GM10248 (cell line): ENCODE data around the gene PHLDB1.
A peak's percentile ranks its signal among the peaks of the same experiment; 100 is the strongest.

ENCODE experiments used
- CTCF ChIA-PET: fragments of 300-600 bp; sonication (Branson Sonifier 250); formaldehyde crosslinking; extraction: SDS; loops from one replicate; lab custom pipeline; 2021; ENCODE audit warnings: antibody characterized with exemption; lab: Yijun Ruan, JAX
- POLR2A ChIA-PET: fragments of 350-650 bp; sonication (Branson Sonifier 250); formaldehyde crosslinking; extraction: SDS; loops from one replicate; lab custom pipeline; 2020; ENCODE audit warnings: antibody characterized with exemption; lab: Yijun Ruan, JAX
- DNase-seq: peaks from one replicate; pipeline ENCODE4 v3.0.0; 2012; ENCODE audit errors: extremely low spot score
- TF ChIP-seq, protein P1 (sequence below): IDR thresholded peaks from 2 replicates; pipeline ENCODE4 v1.5.1; 2012; ENCODE audit warnings: mild to moderate bottlenecking, low read depth; ENCODE audit errors: extremely low read depth, missing control alignments, control extremely low read depth

PHLDB1 gene

DNA sequence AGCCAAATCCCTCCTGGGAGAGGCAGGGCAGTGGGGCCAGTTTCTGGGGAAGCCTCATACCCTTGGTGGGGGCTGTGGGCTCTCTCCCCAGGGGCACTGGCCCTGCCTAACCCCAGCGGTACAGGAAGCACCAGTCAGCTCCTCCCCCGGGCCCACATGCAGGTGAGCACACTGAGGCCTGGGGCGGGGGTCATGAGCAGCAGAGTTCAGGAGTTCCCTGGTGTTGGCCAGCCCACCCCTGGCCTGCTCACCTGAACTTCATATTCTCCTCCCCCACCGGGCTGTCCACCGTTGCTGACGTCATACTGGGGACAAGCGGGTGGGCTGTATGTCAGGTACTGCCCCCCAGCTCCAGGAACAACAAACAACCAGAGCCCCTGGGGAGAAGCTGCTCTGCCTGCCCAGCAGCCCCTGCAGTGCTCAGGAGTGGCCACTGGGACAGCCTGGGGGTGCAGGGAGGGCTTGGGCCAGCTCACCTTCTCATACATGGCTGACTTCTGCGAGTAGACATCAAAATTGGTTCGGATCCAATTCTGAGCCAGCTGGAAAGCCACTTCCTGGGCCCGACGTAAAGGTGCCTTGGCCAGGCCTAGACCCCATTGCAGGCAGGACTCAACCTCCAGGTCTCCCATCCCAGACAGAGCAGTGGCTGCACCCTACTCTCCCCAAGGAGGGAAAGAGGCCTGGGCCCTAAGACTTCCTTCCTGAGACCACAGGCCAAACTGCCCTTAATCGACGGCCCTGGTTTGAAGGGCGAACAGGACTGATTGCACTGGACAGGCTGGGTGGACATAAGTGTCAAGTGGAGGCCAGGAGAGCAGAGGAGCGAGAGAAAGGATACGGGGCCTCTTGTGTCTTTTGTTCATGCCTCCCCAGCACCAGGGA lies 51.3 kb downstream of the PHLDB1 start:
- TF ChIP-seq, protein P1, sequence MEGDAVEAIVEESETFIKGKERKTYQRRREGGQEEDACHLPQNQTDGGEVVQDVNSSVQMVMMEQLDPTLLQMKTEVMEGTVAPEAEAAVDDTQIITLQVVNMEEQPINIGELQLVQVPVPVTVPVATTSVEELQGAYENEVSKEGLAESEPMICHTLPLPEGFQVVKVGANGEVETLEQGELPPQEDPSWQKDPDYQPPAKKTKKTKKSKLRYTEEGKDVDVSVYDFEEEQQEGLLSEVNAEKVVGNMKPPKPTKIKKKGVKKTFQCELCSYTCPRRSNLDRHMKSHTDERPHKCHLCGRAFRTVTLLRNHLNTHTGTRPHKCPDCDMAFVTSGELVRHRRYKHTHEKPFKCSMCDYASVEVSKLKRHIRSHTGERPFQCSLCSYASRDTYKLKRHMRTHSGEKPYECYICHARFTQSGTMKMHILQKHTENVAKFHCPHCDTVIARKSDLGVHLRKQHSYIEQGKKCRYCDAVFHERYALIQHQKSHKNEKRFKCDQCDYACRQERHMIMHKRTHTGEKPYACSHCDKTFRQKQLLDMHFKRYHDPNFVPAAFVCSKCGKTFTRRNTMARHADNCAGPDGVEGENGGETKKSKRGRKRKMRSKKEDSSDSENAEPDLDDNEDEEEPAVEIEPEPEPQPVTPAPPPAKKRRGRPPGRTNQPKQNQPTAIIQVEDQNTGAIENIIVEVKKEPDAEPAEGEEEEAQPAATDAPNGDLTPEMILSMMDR: no peak
- DNase-seq: no peak
- ChIA-PET POLR2A (no interaction called here), CTCF (interaction anchor here (0.6 to 5.4 kb wide), 18 partner anchors 10 to 515 kb away, joined by 3 to 34 read pairs (median 4); no protein-coding TSS in a partner anchor)

DNA sequence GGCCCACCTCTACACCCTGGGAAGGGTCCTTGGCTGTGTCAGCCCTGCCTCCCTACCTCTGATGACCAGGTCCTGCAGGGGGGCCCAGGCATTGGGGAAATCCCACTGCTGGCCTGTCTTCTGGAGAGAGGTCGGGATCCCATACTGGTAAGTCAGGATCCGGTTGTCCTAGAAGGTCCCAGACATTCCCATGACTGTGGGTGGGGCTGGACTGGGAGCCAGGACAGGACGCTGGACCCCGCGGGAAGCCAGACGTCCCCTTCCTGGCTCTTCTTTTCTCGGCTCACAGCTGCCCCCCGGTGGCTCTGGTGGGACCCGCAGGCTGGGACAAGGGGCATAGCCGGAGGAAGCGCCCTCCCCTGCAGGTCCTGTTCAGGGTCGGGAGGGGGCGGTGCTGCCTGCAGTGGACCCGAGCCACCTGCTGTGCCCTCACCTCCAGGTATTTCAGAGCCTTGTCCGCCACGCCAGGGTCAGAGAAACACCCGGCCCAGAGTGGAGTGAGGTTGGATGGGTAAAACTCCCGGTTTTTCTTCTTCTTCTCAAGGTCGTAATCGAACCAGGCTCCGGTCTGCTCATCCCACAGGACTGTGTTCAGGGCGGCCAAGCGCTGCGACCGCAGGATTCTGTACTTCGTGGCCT lies 52.0 kb downstream of the PHLDB1 start:
- ChIA-PET POLR2A (no interaction called here), CTCF (interaction anchor here (0.6 to 5.4 kb wide), 14 partner anchors 9 to 304 kb away, joined by 3 to 34 read pairs (median 4); no protein-coding TSS in a partner anchor)
- TF ChIP-seq, protein P1: peak; percentile 88
- peak; percentile 94 for DNase-seq

DNA sequence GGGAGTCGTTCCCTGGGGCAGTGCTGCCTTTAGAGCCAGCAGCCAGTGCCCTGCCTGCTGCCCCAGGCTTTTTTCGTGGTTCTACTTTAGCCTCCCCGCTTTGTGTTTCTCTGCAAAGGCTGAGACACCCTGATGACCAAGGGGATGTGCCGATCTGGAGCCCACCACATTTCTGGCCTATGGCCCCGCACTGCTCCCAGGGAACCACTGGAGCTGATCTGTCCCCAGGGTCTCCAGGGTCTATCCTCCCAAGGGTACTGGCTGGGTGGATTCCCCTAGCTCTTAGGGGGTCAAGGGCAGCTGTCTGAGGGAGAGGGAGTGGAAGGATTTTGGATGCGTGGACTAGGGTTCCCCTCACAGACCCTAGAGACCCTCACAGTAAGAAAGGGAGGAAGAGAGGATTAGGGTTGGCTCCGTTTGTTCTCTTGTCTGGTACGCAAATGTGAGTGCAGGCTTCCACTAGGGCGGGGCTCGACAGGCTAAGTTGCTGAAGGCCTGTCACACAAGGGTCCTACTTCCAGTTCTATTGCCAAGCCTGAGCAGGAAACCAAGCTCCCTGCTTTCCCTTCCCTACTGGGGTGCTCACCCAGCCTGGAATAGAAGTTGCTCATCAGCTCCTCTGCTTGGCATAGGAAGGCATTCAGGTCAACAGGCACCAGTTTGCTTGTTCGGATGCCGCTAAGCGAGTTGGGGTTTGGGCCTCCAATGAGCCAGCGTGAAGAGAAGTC lies 52.7 kb downstream of the PHLDB1 start:
- TF ChIP-seq, protein P1: no peak
- CTCF ChIA-PET: interaction anchor here (0.6 to 5.4 kb wide), 20 partner anchors 9 to 337 kb away, joined by 3 to 34 read pairs (median 4); partner anchors contain the start of gene CENATAC
- POLR2A ChIA-PET: interaction anchor here (0.6 kb wide), 1 partner anchor 727 kb away, joined by 4 read pairs; no protein-coding TSS in a partner anchor
- DNase-seq: no peak

DNA sequence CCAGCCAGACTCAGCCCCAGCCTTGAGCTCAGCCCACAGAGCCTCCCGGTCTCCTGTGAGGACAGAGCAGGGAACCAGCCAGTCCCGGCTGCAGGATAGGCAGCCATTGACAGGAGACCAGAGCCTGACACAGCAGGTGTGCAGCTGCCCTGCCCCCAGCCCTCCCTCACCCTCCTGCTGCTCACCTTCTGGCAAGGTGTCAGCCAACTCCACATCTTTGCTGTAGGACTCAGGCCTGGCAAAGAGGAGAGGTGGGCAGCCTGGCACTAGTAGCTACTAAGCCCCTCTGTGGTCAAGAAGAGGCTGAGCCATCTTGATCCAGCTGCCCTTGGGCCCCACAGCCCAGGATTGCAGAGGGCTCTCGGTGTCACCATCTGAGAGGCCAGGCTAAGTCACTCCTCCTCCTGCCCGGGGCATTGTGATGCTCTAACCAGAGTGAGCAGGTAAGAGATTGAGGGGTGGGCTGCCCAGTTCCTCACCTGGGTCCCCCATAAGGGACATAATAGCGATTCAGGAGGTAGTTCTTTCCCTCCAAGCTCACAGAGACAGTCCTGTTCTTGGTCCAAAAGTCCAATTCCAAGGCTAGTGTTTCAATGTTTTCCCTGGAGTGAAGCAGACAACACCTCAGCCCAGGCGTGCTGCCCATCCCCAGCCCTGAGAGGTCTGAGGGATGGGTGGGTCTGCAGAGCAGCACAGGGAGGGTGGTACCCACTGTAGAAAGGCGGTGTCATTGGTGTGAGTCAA lies 53.4 kb downstream of the PHLDB1 start:
- POLR2A ChIA-PET: interaction anchor here (0.6 kb wide), 1 partner anchor 726 kb away, joined by 4 read pairs; no protein-coding TSS in a partner anchor
- CTCF ChIA-PET: interaction anchor here (0.6 to 5.4 kb wide), 18 partner anchors 8 to 337 kb away, joined by 3 to 34 read pairs (median 4); partner anchors contain the start of gene CENATAC
- TF ChIP-seq, protein P1: no peak
- DNase-seq: no peak

DNA sequence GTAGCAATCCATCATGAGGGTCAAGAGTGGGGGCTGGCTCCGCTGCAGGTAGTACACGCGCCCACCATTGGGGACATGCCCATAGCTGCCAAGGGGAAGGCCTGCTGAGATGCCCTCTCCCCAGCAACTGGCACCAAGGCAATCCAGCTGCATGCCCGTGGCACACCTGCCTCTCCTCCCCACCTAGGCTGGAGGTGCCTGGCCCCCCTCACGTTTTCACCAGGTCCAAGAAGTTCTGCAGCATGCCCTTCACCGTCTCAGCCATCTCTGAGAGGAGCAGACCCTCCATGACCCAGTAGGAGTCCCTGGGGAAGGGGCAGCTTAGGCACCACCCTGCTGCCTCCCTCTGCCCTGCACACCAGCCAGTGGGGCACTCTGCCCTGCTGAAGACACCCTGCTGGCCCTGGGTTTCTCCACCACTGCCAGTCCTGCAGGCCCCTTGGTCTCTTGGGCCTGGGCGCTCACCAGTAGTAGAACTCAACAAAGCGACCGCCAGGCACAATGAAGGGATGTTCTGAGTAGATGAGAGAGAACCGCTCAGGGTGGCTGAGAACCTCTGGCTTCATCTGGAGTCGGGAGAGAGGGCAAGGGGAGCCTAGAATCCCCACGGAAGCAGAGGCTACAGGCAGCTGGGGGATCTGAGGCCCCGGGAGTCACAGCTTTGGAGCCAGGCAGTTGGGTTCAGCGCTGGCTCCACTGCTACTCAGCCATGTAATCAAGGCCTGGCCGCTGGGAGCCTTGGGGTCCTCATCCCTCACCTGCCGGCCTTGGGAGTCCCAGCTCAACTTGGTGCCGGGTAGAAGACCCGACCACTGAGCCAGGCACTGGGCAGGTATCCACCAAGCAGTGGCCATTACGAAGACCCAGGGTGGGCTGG lies 54.2 kb downstream of the PHLDB1 start:
- POLR2A ChIA-PET: no interaction called here
- CTCF ChIA-PET: interaction anchor here (1.4 to 5.4 kb wide), 5 partner anchors 7 to 269 kb away, joined by 4 to 34 read pairs (median 8); no protein-coding TSS in a partner anchor
- no peak for DNase-seq

More for the DNA sequence above, 54.2 kb downstream of the PHLDB1 start:
- TF ChIP-seq, protein P1: no peak
